ENCODE measurements around the gene REPS2. TPM values are rescaled to one million over a fixed set of nuclear protein-coding genes. Genes with fewer than 3 reads are reported as not detected.

The REPS2 gene
- total RNA-seq, 4 donors from 2014 or later, result 10.8 to 37.0 (median 17.5) TPM

- Histone ChIP-seq H3K27ac (peak overlapping the region; percentile 60 to 67 (median 64)), H3K36me3 (no peaks in the 10 kb centered on the region), H3K9me3 (no peaks in the 10 kb centered on the region), H3K4me3 (no peak overlapping the region), H3K4me1 (peaks cover 0 to 3% (median 0%) of the 10 kb centered on the region in 4 donors), H3K27me3 (no peaks in the 10 kb centered on the region)
- intact Hi-C loops (cut with DNase I; ENCODE audit: low total_unique reads) (no loop called here), in situ Hi-C loops (cut with MboI; ENCODE audit: low pct_ligation_motif_present in 1 of 4, low pct_unique_long_range_greater_than_20kb in 1 of 4, low sequenced_read_pairs in 3 of 4) (no loop called here)
- peak; percentile 26 for DNase-seq
- WGBS, 2 donors (ENCODE audit: low coverage in 1 of 2), result 50% methylated on average over 3 of the region's 3 CpGs; no CpG with 5 or more reads in 1 of the 2 donors
- TF ChIP-seq CTCF (IDR thresholded peaks at IDR 0.05), result no peak
- TF ChIP-seq EP300 (IDR thresholded peaks at IDR 0.05; ENCODE audit: low read depth), result no peak
- no peak for TF ChIP-seq POLR2AphosphoS5 (IDR thresholded peaks at IDR 0.05)
- TF ChIP-seq POLR2A (IDR thresholded peaks at IDR 0.05), result no peak
Measured at GRCh38 chrX:17009856-17010625, 63.6 kb downstream of the REPS2 start.

DNA sequence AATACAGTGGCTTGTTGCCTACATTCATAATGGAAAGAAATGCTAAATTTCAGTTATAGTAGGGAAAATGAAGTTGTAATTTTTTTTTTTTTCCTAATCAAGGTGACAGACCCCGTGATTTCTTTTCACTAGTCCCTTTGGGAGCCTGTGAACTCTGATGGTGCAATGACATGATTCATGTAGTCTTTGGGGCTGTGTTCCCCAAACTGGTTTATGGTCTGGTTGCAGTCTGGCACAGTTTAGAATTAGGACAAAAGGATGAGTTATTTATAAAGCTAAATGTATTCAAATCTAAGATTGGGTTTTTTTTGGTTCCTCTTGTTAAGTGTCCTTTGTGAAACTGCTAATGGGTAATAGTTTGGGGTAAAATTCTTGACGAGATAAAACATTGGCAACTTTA, 66.0 kb downstream of the REPS2 start:
- H3K27me3 ChIP-seq, result no peaks in the 10 kb centered on the region
- no peak for DNase-seq
- no peaks in the 10 kb centered on the region for H3K9me3 ChIP-seq
- no peaks in the 10 kb centered on the region for H3K36me3 ChIP-seq
- 64 to 70% methylated on average over 2 of the region's 2 CpGs for WGBS, 2 donors (ENCODE audit: low coverage in 1 of 2)
- no peak overlapping the region for H3K4me3 ChIP-seq
- intact Hi-C loops (cut with DNase I; ENCODE audit: low total_unique reads), result no loop called here
- TF ChIP-seq POLR2A (IDR thresholded peaks at IDR 0.05) (no peak), POLR2AphosphoS5 (IDR thresholded peaks at IDR 0.05) (no peak), EP300 (IDR thresholded peaks at IDR 0.05; ENCODE audit: low read depth) (no peak), CTCF (IDR thresholded peaks at IDR 0.05) (no peak)
- in situ Hi-C loops (cut with MboI; ENCODE audit: low pct_ligation_motif_present in 1 of 4, low pct_unique_long_range_greater_than_20kb in 1 of 4, low sequenced_read_pairs in 3 of 4), result no loop called here
- no peak overlapping the region for H3K27ac ChIP-seq
- peaks cover 0 to 3% (median 0%) of the 10 kb centered on the region in 4 donors for H3K4me1 ChIP-seq

DNA sequence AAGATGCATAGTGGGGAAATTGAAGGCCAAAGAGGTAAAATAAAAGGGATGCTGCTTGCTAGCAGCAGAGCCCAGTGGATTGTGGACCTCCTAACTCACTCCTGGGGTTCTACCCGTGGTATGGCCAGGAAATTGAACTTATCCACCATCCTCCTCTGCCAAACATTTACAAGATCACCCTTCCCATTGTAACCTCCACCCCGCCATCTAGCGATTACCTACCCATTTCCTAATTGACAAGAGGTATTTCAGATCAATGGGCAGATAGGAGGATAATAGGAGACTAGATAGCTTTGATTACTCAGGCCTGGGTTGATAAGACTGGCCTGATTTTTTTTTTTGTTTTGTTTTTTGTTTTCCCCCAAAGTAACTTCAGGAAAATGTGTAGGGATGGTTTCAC, 67.8 kb downstream of the REPS2 start:
- DNase-seq, result no peak
- in situ Hi-C loops (cut with MboI; ENCODE audit: low pct_ligation_motif_present in 1 of 4, low pct_unique_long_range_greater_than_20kb in 1 of 4, low sequenced_read_pairs in 3 of 4), result no loop called here

DNA sequence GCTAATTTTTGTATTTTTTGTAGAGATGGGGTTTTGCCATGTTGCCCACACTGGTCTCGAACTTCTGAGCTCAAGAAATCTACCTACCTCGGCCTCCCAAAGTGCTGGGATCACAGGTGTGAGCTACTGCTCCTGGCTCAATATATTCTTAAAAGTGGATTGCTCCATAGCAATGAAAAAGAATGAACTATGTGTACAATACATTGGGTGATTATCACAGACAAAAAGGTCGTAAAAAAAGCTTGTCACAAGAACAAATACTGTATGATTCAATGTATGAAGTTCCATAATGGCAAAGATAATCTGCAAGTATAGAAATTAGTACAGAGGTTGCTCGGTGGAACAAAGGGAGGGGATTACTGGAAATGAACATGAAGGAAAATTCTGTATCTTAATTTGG, 70.7 kb downstream of the REPS2 start:
- Histone ChIP-seq H3K27ac (no peak overlapping the region), H3K27me3 (no peaks in the 10 kb centered on the region), H3K4me1 (no peaks in the 10 kb centered on the region), H3K4me3 (no peak overlapping the region), H3K36me3 (no peaks in the 10 kb centered on the region), H3K9me3 (no peaks in the 10 kb centered on the region)
- in situ Hi-C loops (cut with MboI; ENCODE audit: low pct_ligation_motif_present in 1 of 4, low pct_unique_long_range_greater_than_20kb in 1 of 4, low sequenced_read_pairs in 3 of 4), result no loop called here
- WGBS, 2 donors (ENCODE audit: low coverage in 1 of 2), result 51% methylated on average over 4 of the region's 4 CpGs; no CpG with 5 or more reads in 1 of the 2 donors
- TF ChIP-seq POLR2AphosphoS5 (IDR thresholded peaks at IDR 0.05), result no peak
- no peak for TF ChIP-seq CTCF (IDR thresholded peaks at IDR 0.05)
- no peak for TF ChIP-seq POLR2A (IDR thresholded peaks at IDR 0.05)
- no peak for TF ChIP-seq EP300 (IDR thresholded peaks at IDR 0.05; ENCODE audit: low read depth)
- intact Hi-C loops (cut with DNase I; ENCODE audit: low total_unique reads), result no loop called here
- DNase-seq, result no peak

More for the DNA sequence above, 67.8 kb downstream of the REPS2 start:
- no peak for TF ChIP-seq EP300 (IDR thresholded peaks at IDR 0.05; ENCODE audit: low read depth)
- no peak for TF ChIP-seq POLR2AphosphoS5 (IDR thresholded peaks at IDR 0.05)
- WGBS, 2 donors (ENCODE audit: low coverage in 1 of 2), result 33 to 50% methylated on average over 1 to 3 of the region's 3 CpGs
- H3K36me3 ChIP-seq, result no peaks in the 10 kb centered on the region
- H3K27ac ChIP-seq, result no peak overlapping the region
- H3K9me3 ChIP-seq, result no peaks in the 10 kb centered on the region
- no peaks in the 10 kb centered on the region for H3K27me3 ChIP-seq
- no peak overlapping the region for H3K4me3 ChIP-seq
- intact Hi-C loops (cut with DNase I; ENCODE audit: low total_unique reads), result no loop called here
- peaks cover 0 to 3% (median 0%) of the 10 kb centered on the region in 4 donors for H3K4me1 ChIP-seq

All from transverse colon (tissue), 4 donors.